WI38 (cell line): Measurements from ENCODE around the gene CABP7.
"Not testable (repeated sequence)": the region's sequence is repeated elsewhere in the genome, so short reads cannot be mapped to it uniquely, and the experiment has no call there.

ENCODE experiments used
- H3K4me3 ChIP-seq: 2 replicates; pipeline ENCODE4 v1.5.1; 2011; ENCODE audit warnings: low read depth, mild to moderate bottlenecking, control low read depth, low read length
- CTCF ChIP-seq: IDR thresholded peaks from 2 replicates; pipeline ENCODE4 v1.5.1; 2012; ENCODE audit warnings: low read depth, mild to moderate bottlenecking, control low read depth, low read length

Gene CABP7

GRCh38 chr22:29751669-29752068 is 31.9 kb downstream of the CABP7 start:
- no peak overlapping the region for H3K4me3 ChIP-seq
- no peak for TF ChIP-seq CTCF

- no peak overlapping the region for H3K4me3 ChIP-seq
- TF ChIP-seq CTCF: no peak
Measured at GRCh38 chr22:29753808-29754657, 34.2 kb downstream of the CABP7 start.

GRCh38 chr22:29754658-29755395 is 35.0 kb downstream of the CABP7 start:
- not testable (repeated sequence) for H3K4me3 ChIP-seq

- H3K4me3 ChIP-seq: no peak overlapping the region
- TF ChIP-seq CTCF: no peak
Measured at GRCh38 chr22:29755889-29756288, 36.1 kb downstream of the CABP7 start.

GRCh38 chr22:29756341-29756740 is 36.5 kb downstream of the CABP7 start:
- no peak for TF ChIP-seq CTCF
- H3K4me3 ChIP-seq: no peak overlapping the region

- H3K4me3 ChIP-seq: no peak overlapping the region
- no peak for TF ChIP-seq CTCF
Measured at GRCh38 chr22:29757096-29757495, 37.3 kb downstream of the CABP7 start.

- TF ChIP-seq CTCF: no peak
- no peak overlapping the region for H3K4me3 ChIP-seq
Measured at GRCh38 chr22:29758068-29758622, 38.3 kb downstream of the CABP7 start.
